Measurements from ENCODE around the gene TNNT2.
A peak's percentile ranks its signal among the peaks of the same experiment; 100 is the strongest.

The TNNT2 gene

GRCh38 chr1:201401700-201402099, 24.2 kb upstream of the TNNT2 start:
- no peak for DNase-seq

GRCh38 chr1:201400852-201401230, 23.4 kb upstream of the TNNT2 start:
- DNase-seq, result no peak

- DNase-seq, result no peak
Measured at GRCh38 chr1:201400212-201400851, 22.9 kb upstream of the TNNT2 start.

- DNase-seq, result no peak
Measured at GRCh38 chr1:201399352-201400126, 22.1 kb upstream of the TNNT2 start.

- DNase-seq, result no peak
Measured at GRCh38 chr1:201399018-201399351, 21.5 kb upstream of the TNNT2 start, which contains the start of gene LAD1. LAD1 (minus strand) TSS chr1:201399324; CDS start chr1:201399306, 18 bp downstream.

GRCh38 chr1:201397675-201398074, 20.2 kb upstream of the TNNT2 start:
- no peak for DNase-seq

- DNase-seq, result no peak
Measured at GRCh38 chr1:201396861-201397464, 19.5 kb upstream of the TNNT2 start.

- DNase-seq, result no peak
Measured at GRCh38 chr1:201395936-201396335, 18.5 kb upstream of the TNNT2 start.

GRCh38 chr1:201394591-201394990, 17.1 kb upstream of the TNNT2 start:
- no peak for DNase-seq

- DNase-seq, result no peak
Measured at GRCh38 chr1:201393076-201393475, 15.6 kb upstream of the TNNT2 start.

GRCh38 chr1:201391651-201392511, 14.4 kb upstream of the TNNT2 start:
- no peak for DNase-seq

GRCh38 chr1:201391225-201391624, 13.7 kb upstream of the TNNT2 start:
- no peak for DNase-seq

GRCh38 chr1:201389051-201389450, 11.6 kb upstream of the TNNT2 start:
- no peak for DNase-seq

- DNase-seq, result no peak
Measured at GRCh38 chr1:201386208-201386607, 8.7 kb upstream of the TNNT2 start.

- DNase-seq, result peak; percentile 61
Measured at GRCh38 chr1:201385299-201385891, 7.9 kb upstream of the TNNT2 start.

GRCh38 chr1:201384406-201384782, 6.9 kb upstream of the TNNT2 start:
- no peak for DNase-seq

- no peak for DNase-seq
Measured at GRCh38 chr1:201383647-201384405, 6.3 kb upstream of the TNNT2 start.

GRCh38 chr1:201381130-201381529, 3.6 kb upstream of the TNNT2 start:
- no peak for DNase-seq

- DNase-seq, result no peak
Measured at GRCh38 chr1:201379733-201380242, 2.3 kb upstream of the TNNT2 start.

- no peak for DNase-seq
Measured at GRCh38 chr1:201378804-201379203, 1.3 kb upstream of the TNNT2 start.

- peak; percentile 57 for DNase-seq
Measured at GRCh38 chr1:201376464-201377374, 761 bp downstream of the TNNT2 start.
